H9 (cell line): Measurements from ENCODE around the gene IGFBP5. TPM values are rescaled to one million over a fixed set of nuclear protein-coding genes. Genes with fewer than 3 reads are reported as not detected.

Experiments
- DNase-seq: peaks from one replicate; pipeline ENCODE4 v3.0.0-alpha.2; 2017
- H2AFZ ChIP-seq: one replicate; pipeline ENCODE4 v1.6.1; 2013; ENCODE audit warnings: mild to moderate bottlenecking, low read length, control low read depth, moderate library complexity
- H2AK5ac ChIP-seq: 2 replicates; pipeline ENCODE4 v1.6.1; 2013; ENCODE audit warnings: low read length, control low read depth, mixed read lengths; ENCODE audit not compliant: insufficient read length
- H2BK120ac ChIP-seq: one replicate; pipeline ENCODE4 v1.6.1; 2013; ENCODE audit warnings: low read depth, mild to moderate bottlenecking, low read length, control low read depth, inconsistent platforms; ENCODE audit not compliant: poor library complexity, severe bottlenecking
- H2BK12ac ChIP-seq: 2 replicates; pipeline ENCODE4 v1.6.1; 2013; ENCODE audit warnings: low read length, control low read depth, mixed read lengths, low read depth; ENCODE audit not compliant: insufficient read length
- H2BK15ac ChIP-seq: 2 replicates; pipeline ENCODE4 v1.6.1; 2013; ENCODE audit warnings: low read depth, low read length, control low read depth
- H2BK20ac ChIP-seq: one replicate; pipeline ENCODE4 v1.6.1; 2013; ENCODE audit warnings: low read depth, mild to moderate bottlenecking, low read length, control low read depth, inconsistent platforms; ENCODE audit not compliant: poor library complexity, severe bottlenecking
- H2BK5ac ChIP-seq: 2 replicates; pipeline ENCODE4 v1.6.1; 2013; ENCODE audit warnings: low read length, control low read depth, mixed read lengths; ENCODE audit not compliant: insufficient read length
- H3K14ac ChIP-seq: 2 replicates; pipeline ENCODE4 v1.6.1; 2013; ENCODE audit warnings: low read length, control low read depth; ENCODE audit not compliant: insufficient read depth
- H3K18ac ChIP-seq: 2 replicates; pipeline ENCODE4 v1.6.1; 2013; ENCODE audit warnings: low read depth, mild to moderate bottlenecking, mixed read lengths, low read length, control low read depth; ENCODE audit not compliant: insufficient read length
- H3K23ac ChIP-seq: 2 replicates; pipeline ENCODE4 v1.6.1; 2013; ENCODE audit warnings: low read length, control low read depth, mixed read lengths, low read depth; ENCODE audit not compliant: insufficient read length
- H3K23me2 ChIP-seq: 2 replicates; pipeline ENCODE4 v1.6.1; 2013; ENCODE audit warnings: low read depth, mild to moderate bottlenecking, mixed read lengths, low read length, control low read depth; ENCODE audit not compliant: insufficient read length, poor library complexity, severe bottlenecking
- H3K27ac ChIP-seq: 2 replicates; pipeline ENCODE4 v1.5.1; 2013; ENCODE audit warnings: low read length, control low read depth, mixed read lengths, low read depth; ENCODE audit not compliant: insufficient read length
- H3K27me3 ChIP-seq: 2 replicates; pipeline ENCODE4 v1.6.1; 2013; ENCODE audit warnings: low read length, control low read depth, inconsistent platforms; ENCODE audit not compliant: insufficient read depth
- H3K4ac ChIP-seq: 2 replicates; pipeline ENCODE4 v1.6.1; 2013; ENCODE audit warnings: low read depth, mild to moderate bottlenecking, control low read depth, inconsistent platforms, low read length, moderate library complexity
- H3K4me1 ChIP-seq: 2 replicates; pipeline ENCODE4 v1.6.1; 2013; ENCODE audit warnings: low read length, control low read depth, inconsistent platforms; ENCODE audit not compliant: insufficient read depth
- H3K4me2 ChIP-seq: 2 replicates; pipeline ENCODE4 v1.6.1; 2013; ENCODE audit warnings: low read length, control low read depth, mixed read lengths; ENCODE audit not compliant: insufficient read length, insufficient read depth
- H3K56ac ChIP-seq: 2 replicates; pipeline ENCODE4 v1.6.1; 2013; ENCODE audit warnings: low read depth, mild to moderate bottlenecking, mixed read lengths, low read length, control low read depth; ENCODE audit not compliant: insufficient read length
- H3K79me1 ChIP-seq: 2 replicates; pipeline ENCODE4 v1.6.1; 2013; ENCODE audit warnings: low read depth, mild to moderate bottlenecking, moderate library complexity, low read length, control low read depth, inconsistent platforms; ENCODE audit not compliant: insufficient read depth, poor library complexity, severe bottlenecking
- H3K79me2 ChIP-seq: 2 replicates; pipeline ENCODE4 v1.6.1; 2013; ENCODE audit warnings: low read length, control low read depth, inconsistent platforms; ENCODE audit not compliant: insufficient read depth
- H3K9ac ChIP-seq: 2 replicates; pipeline ENCODE4 v1.6.1; 2013; ENCODE audit warnings: low read length, control low read depth, mixed read lengths; ENCODE audit not compliant: insufficient read length; ENCODE audit errors: extremely low read depth
- H3K9me3 ChIP-seq: one replicate; pipeline ENCODE4 v1.6.1; 2013; ENCODE audit warnings: low read depth, low read length, inconsistent platforms; ENCODE audit not compliant: control insufficient read depth
- H3T11ph ChIP-seq: one replicate; pipeline ENCODE4 v1.6.1; 2013; ENCODE audit warnings: mild to moderate bottlenecking, low read length, control low read depth, inconsistent platforms
- H4K20me1 ChIP-seq: one replicate; pipeline ENCODE4 v1.6.1; 2013; ENCODE audit not compliant: control insufficient read depth, insufficient read length, insufficient read depth
- H4K5ac ChIP-seq: 2 replicates; pipeline ENCODE4 v1.6.1; 2013; ENCODE audit warnings: low read depth, mild to moderate bottlenecking, mixed read lengths, low read length, control low read depth; ENCODE audit not compliant: insufficient read length
- H4K8ac ChIP-seq: replicated peaks from 2 replicates; pipeline ENCODE4 v1.6.1; 2013; ENCODE audit warnings: low read length, control low read depth, mixed read lengths, low read depth; ENCODE audit not compliant: insufficient read length
- H4K91ac ChIP-seq: 2 replicates; pipeline ENCODE4 v1.6.1; 2013; ENCODE audit warnings: low read depth, mild to moderate bottlenecking, moderate library complexity, mixed read lengths, low read length, control low read depth; ENCODE audit not compliant: insufficient read length
- H3K27ac Mint-ChIP-seq, 3 experiments: 2 replicates in 2 of 3; 3 replicates in 1 of 3; pipeline ENCODE4 v1.8.0; 2020 to 2021; ENCODE audit warnings: mixed read lengths in 3 of 3, mild to moderate bottlenecking in 1 of 3, moderate library complexity in 1 of 3
- H3K27me3 Mint-ChIP-seq: 2 replicates; pipeline ENCODE4 v1.8.0; 2021; ENCODE audit warnings: low read depth, mild to moderate bottlenecking, moderate library complexity, mixed read lengths
- H3K36me3 Mint-ChIP-seq, 3 experiments: 2 replicates in 2 of 3; 3 replicates in 1 of 3; pipeline ENCODE4 v1.8.0; 2020 to 2021; ENCODE audit warnings: low read depth in 3 of 3, mixed read lengths in 3 of 3; ENCODE audit not compliant: insufficient read depth in 1 of 3
- H3K4me1 Mint-ChIP-seq, 2 experiments: 2 replicates each; pipeline ENCODE4 v1.8.0; 2020; ENCODE audit warnings: mixed read lengths in 2 of 2
- H3K4me3 Mint-ChIP-seq, 2 experiments: 2 replicates in 1 of 2; 3 replicates in 1 of 2; pipeline ENCODE4 v1.8.0; 2020 to 2021; ENCODE audit warnings: mild to moderate bottlenecking in 2 of 2, mixed read lengths in 2 of 2, moderate library complexity in 1 of 2
- H3K9me3 Mint-ChIP-seq, 2 experiments: 2 replicates in 1 of 2; 3 replicates in 1 of 2; pipeline ENCODE4 v1.8.0; 2020; ENCODE audit warnings: mild to moderate bottlenecking in 2 of 2, mixed read lengths in 2 of 2, moderate library complexity in 1 of 2
- CTCF ChIP-seq: fragments of 200-600 bp; sonication (generic); conservative IDR thresholded peaks from 3 replicates; pipeline ENCODE4 v1.8.0; 2021; ENCODE audit warnings: antibody characterized with exemption, mild to moderate bottlenecking
- WGBS: extraction: QIAGEN DNeasy Blood & Tissue Kit; methylation state at CpG from one replicate; pipeline ENCODE4 v1.1.7; 2013; ENCODE audit warnings: missing lambda C conversion rate, low lambda C conversion rate, mixed read lengths; ENCODE audit not compliant: insufficient read length; ENCODE audit errors: extremely low coverage; 5-methylcytosine and 5-hydroxymethylcytosine counted together
- total RNA-seq: library from RNA; stranded (reverse); gene quantifications from 2 replicates; pipeline ENCODE4 v1.2.1, GENCODE V29; 2021

IGFBP5 gene
- total RNA-seq, 1 experiment from 2014 or later: 0.90 TPM

GRCh38 chr2:216650626-216651257 is 44.6 kb downstream of the IGFBP5 start:
- H3K9ac ChIP-seq: no peak overlapping the region
- no peak overlapping the region for H3K4me2 ChIP-seq
- no peak overlapping the region for H3T11ph ChIP-seq
- H3K27me3 ChIP-seq: no peaks in the 10 kb centered on the region
- H3K4me3 Mint-ChIP-seq: 0 out of 5 replicates have a peak overlapping the region, but pooled peaks of 1 of the 2 experiments have one; percentile 23
- H3K4ac ChIP-seq: no peak overlapping the region
- H2BK120ac ChIP-seq: no peak overlapping the region
- H3K18ac ChIP-seq: no peak overlapping the region
- peaks cover 32% of the 10 kb centered on the region; the same call in 1 of the 2 replicates for H3K79me2 ChIP-seq
- no peak overlapping the region for H3K27ac ChIP-seq
- H3K36me3 Mint-ChIP-seq: peaks cover 18 to 53% (median 36%) of the 10 kb centered on the region in 3 experiments
- H3K14ac ChIP-seq: no peak overlapping the region
- WGBS: no CpG with 5 or more reads among the region's 3 CpGs
- no peak overlapping the region for H2BK15ac ChIP-seq
- H4K8ac ChIP-seq: no peak overlapping the region
- H3K79me1 ChIP-seq: peaks cover 8% of the 10 kb centered on the region
- no peak overlapping the region for H2BK12ac ChIP-seq
- H3K9me3 Mint-ChIP-seq: peaks cover 0 to 3% of the 10 kb centered on the region in 2 experiments; a peak in 2 of 5 replicates
- H3K27me3 Mint-ChIP-seq: no peaks in the 10 kb centered on the region
- peak overlapping the region; percentile 25 to 76 (median 40); a peak in 4 of 7 replicates for H3K27ac Mint-ChIP-seq
- no peak overlapping the region for H2AK5ac ChIP-seq
- H3K4me1 Mint-ChIP-seq: peaks cover 47 to 58% of the 10 kb centered on the region in 2 experiments
- H3K23me2 ChIP-seq: no peaks in the 10 kb centered on the region
- no peaks in the 10 kb centered on the region for H4K20me1 ChIP-seq
- H3K9me3 ChIP-seq: no peaks in the 10 kb centered on the region
- H2AFZ ChIP-seq: no peak overlapping the region
- H4K5ac ChIP-seq: no peak overlapping the region
- peaks cover 8% of the 10 kb centered on the region; the same call in 1 of the 2 replicates for H3K4me1 ChIP-seq
- no peak for DNase-seq
- TF ChIP-seq CTCF: no peak
- no peak overlapping the region for H3K23ac ChIP-seq
- no peak overlapping the region for H3K56ac ChIP-seq
- no peak overlapping the region for H2BK5ac ChIP-seq
- no peak overlapping the region for H4K91ac ChIP-seq
- no peak overlapping the region for H2BK20ac ChIP-seq
